Cerebellar nuclear complex (tissue), 1 donor: Measurements from ENCODE around the gene ZNG1E.
"Not testable (repeated sequence)": the region's sequence is repeated elsewhere in the genome, so short reads cannot be mapped to it uniquely, and the experiment has no call there.

ENCODE experiments used
- DNase-seq, 2 experiments: peaks; one replicate each; lab custom pipeline; 2025; lab: John Stamatoyannopoulos, UW

Gene ZNG1E

DNA sequence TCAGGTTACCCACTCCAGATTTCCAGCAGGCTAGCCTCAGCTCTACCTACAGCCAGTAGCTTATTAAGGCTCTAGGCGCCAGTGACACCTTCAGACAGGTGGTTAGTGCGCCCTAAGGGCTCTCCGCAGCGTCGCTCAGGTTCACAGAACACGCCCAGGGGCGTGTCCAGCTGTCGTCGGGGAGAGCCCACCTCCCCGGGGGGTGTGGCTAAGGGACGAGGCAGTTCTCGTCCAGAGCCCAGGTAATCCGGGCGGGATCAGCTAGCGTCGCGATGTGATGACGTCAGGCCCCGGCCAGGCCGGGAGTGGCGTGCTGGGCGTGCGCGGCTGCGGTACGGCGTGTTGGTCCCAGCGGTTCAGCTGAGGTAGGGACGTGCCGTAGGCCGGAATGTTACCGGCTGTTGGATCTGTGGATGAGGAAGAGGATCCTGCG, at the start of gene ZNG1E:
Gene ZNG1E, plus strand, starts transcription at position 340 of the 433 bp plus-strand sequence. Its CDS starts 49 bp downstream, at position 389.
- DNase-seq, result not testable (repeated sequence)

DNA sequence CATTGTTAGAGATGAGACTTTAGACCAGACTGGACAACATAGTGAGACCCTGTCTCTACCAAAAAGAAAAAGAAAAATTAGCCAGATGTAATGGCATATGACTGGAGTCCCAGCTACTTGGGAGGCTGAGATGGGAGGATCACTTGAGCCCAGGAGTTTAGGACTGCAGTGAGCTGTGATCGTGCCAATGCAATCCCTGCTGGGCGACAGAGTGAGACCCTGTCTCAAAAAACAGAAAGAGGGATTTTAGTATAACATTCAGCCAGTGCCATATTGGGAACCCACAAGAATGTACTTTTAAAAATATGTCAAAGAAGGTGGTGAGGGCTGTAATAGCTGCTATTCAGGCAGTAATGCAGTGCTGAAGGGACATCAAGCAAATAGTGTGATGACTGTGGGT, 2.1 kb upstream of the ZNG1E start:
- DNase-seq, result not testable (repeated sequence)

- not testable (repeated sequence) for DNase-seq
Observed at GRCh38 chr9:65675018-65675417, 710 bp upstream of the ZNG1E start.

DNA sequence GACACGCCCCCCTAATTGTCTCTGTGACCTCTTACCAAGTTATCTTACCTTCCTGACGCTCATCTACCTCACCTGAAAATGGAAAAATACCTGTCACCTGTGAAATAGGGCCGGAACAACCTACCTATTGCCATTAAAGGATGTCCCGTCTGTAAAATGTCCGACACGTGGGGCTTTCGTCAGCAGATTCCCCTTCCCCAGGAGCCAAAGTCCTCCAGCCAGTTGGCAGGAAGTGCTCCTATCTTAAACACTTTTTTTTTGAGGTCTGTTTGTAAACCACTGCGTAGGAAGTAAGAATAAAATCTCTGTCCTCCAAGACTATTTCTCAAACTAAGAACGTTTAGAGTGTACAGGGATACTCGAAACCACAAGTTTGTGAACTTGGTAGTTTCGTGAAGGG, 661 bp downstream of the ZNG1E start:
- not testable (repeated sequence) for DNase-seq

DNA sequence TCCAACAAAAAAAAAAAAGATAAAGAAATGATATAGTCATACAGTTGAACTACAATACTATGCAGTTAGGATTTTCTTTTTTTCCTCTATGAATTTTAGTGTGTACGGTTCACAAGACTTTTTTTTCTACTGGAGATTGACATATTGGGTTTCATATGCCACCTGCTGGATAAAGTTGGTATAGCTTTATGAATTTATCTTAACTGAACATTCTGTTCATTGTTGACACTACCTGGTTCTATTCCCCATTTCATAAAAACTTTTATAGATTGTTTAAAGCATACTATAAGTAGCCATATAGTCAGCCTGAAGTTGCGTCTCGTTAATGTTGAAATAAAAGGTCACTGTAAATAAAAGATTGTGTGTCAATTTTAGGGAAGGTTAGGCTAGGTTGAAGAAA, 2.8 kb downstream of the ZNG1E start:
- DNase-seq, result not testable (repeated sequence)

DNA sequence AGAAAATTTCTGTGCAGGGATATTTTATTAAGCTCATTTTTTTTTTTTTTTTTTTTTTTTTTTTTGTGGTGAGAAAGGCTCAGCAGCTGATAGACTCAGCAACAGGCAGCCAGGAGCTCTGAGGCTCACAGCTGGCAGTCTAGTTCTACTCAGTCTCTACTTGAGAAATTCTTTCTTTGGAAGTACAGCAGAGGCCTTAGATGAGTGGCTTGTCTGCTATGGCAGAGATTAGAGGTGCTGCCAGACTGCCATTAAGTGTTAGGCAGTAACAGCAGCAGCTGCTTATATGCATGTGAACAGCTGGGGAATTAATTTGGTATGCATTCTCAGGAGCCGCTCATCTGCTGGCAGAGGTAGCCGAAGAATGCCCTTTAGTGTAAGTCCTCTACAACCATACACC, 27.8 kb downstream of the ZNG1E start:
- not testable (repeated sequence) for DNase-seq

GRCh38 chr9:65714445-65714844, 38.7 kb downstream of the ZNG1E start:
- not testable (repeated sequence) for DNase-seq

GRCh38 chr9:65737096-65737564, 61.4 kb downstream of the ZNG1E start, which contains the start of gene FOXD4L4:
Gene FOXD4L4, plus strand, starts transcription at chr9:65737146. Its CDS starts 0 bp downstream, at chr9:65737146.
- DNase-seq, result not testable (repeated sequence)

DNA sequence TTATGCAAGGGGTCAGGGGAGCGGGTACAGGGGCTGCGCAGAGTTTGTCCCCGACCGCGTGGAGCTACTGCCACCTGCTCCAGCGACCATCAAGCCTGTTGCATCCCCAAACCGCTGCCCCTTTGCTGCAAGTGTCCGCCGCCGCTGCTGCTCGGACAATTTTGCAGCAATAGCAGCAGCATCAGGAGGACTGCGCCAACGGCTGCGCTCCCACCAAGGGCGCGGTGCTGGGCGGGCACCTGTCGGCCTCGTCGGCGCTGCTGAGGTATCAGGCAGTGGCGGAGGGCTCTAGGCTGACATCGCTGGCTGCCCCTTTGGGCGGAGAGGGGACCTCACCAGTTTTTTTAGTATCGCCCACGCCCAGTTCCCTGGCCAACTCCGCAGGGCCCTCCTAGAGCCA, 62.4 kb downstream of the ZNG1E start:
- DNase-seq, result not testable (repeated sequence)
